HepG2 (cell line): ENCODE data around the gene NME2. TPM values are rescaled to one million over a fixed set of nuclear protein-coding genes. Genes with fewer than 3 reads are reported as not detected.
A peak's percentile ranks its signal among the peaks of the same experiment; 100 is the strongest.

Experiments used
- BORCS8-MEF2B ChIP-seq: sonication (generic); formaldehyde crosslinking; IDR thresholded peaks from 2 replicates; pipeline ENCODE4 v1.8.0; 2022; ENCODE audit warnings: mild to moderate bottlenecking, missing genetic modification reagents
- FOXK2 ChIP-seq: fragments of 450-650 bp; IDR thresholded peaks from 2 replicates; pipeline ENCODE4 v1.6.1; 2016
- FOXO4 ChIP-seq: sonication (generic); formaldehyde crosslinking; conservative IDR thresholded peaks from 2 replicates; pipeline ENCODE4 v1.8.1; 2023; ENCODE audit warnings: missing genetic modification reagents
- GPBP1L1 ChIP-seq: sonication (generic); formaldehyde crosslinking; IDR thresholded peaks from 2 replicates; pipeline ENCODE4 v1.5.0; 2020; ENCODE audit warnings: mild to moderate bottlenecking, missing genetic modification reagents
- HDAC1 ChIP-seq: sonication (generic); formaldehyde crosslinking; IDR thresholded peaks from 2 replicates; pipeline ENCODE4 v1.5.1; 2020; ENCODE audit warnings: mild to moderate bottlenecking, missing genetic modification reagents
- HOMEZ ChIP-seq: IDR thresholded peaks from 2 replicates; pipeline ENCODE4 v1.6.1; 2016; ENCODE audit warnings: low read depth
- JUN ChIP-seq: sonication (generic); formaldehyde crosslinking; IDR thresholded peaks from 2 replicates; pipeline ENCODE4 v1.4.0; 2020; ENCODE audit warnings: mild to moderate bottlenecking, missing genetic modification reagents
- LCORL ChIP-seq, 2 experiments: fragments of 450-650 bp in 1 of 2; sonication (generic) in 1 of 2; formaldehyde crosslinking in 1 of 2; IDR thresholded peaks; 2 replicates each; pipeline versions ENCODE4 v1.5.0 to v1.6.1; 2017 to 2020; ENCODE audit warnings: antibody characterized with exemption in 1 of 2, missing genetic modification reagents in 1 of 2
- MTF1 ChIP-seq: sonication (generic); formaldehyde crosslinking; IDR thresholded peaks from 2 replicates; pipeline ENCODE4 v1.5.0; 2020; ENCODE audit warnings: missing genetic modification reagents
- MZF1 ChIP-seq: sonication (generic); formaldehyde crosslinking; IDR thresholded peaks from 2 replicates; pipeline ENCODE4 v1.8.1; 2023; ENCODE audit warnings: mild to moderate bottlenecking, missing genetic modification reagents, borderline replicate concordance
- NR2F1 ChIP-seq, 2 experiments: fragments of 450-650 bp in 1 of 2; formaldehyde crosslinking in 1 of 2; IDR thresholded peaks; 2 replicates each; pipeline versions ENCODE4 v1.5.0 to v1.6.1; 2016 to 2020; ENCODE audit warnings: mild to moderate bottlenecking in 1 of 2, missing compliant biosample characterization in 1 of 2, missing genetic modification reagents in 1 of 2, moderate library complexity in 1 of 2
- RXRA ChIP-seq: sonication (generic); formaldehyde crosslinking; IDR thresholded peaks from 2 replicates; pipeline ENCODE4 v1.5.1; 2020; ENCODE audit warnings: missing genetic modification reagents
- SIX1 ChIP-seq: sonication (generic); formaldehyde crosslinking; IDR thresholded peaks from 2 replicates; pipeline ENCODE4 v1.4.0; 2020; ENCODE audit warnings: missing genetic modification reagents, borderline replicate concordance
- SP5 ChIP-seq: IDR thresholded peaks from 2 replicates; pipeline ENCODE4 v1.6.1; 2016; ENCODE audit warnings: low read depth, borderline replicate concordance
- TOE1 ChIP-seq: sonication (generic); formaldehyde crosslinking; IDR thresholded peaks from 2 replicates; pipeline ENCODE4 v1.4.0; 2020; ENCODE audit warnings: mild to moderate bottlenecking, missing genetic modification reagents
- ZFP36 ChIP-seq: fragments of 150-350 bp; IDR thresholded peaks from 2 replicates; pipeline ENCODE4 v1.6.1; 2018; ENCODE audit warnings: borderline replicate concordance, low read length, low read depth; ENCODE audit not compliant: partially characterized antibody
- ZFX ChIP-seq: sonication (generic); formaldehyde crosslinking; IDR thresholded peaks from 2 replicates; pipeline ENCODE4 v1.4.0; 2020; ENCODE audit warnings: mild to moderate bottlenecking, low read depth, missing genetic modification reagents, moderate library complexity
- ZNF557 ChIP-seq: sonication (generic); formaldehyde crosslinking; IDR thresholded peaks from 2 replicates; pipeline ENCODE4 v1.4.0; 2020; ENCODE audit warnings: missing genetic modification reagents
- ZNF616 ChIP-seq: sonication (generic); formaldehyde crosslinking; IDR thresholded peaks from 2 replicates; pipeline ENCODE4 v1.5.0; 2020; ENCODE audit warnings: low read depth, mild to moderate bottlenecking, missing genetic modification reagents
- ZNF678 ChIP-seq: sonication (generic); formaldehyde crosslinking; IDR thresholded peaks from 2 replicates; pipeline ENCODE4 v1.4.0; 2020; ENCODE audit warnings: mild to moderate bottlenecking, missing genetic modification reagents
- ZNF790 ChIP-seq: sonication (generic); formaldehyde crosslinking; IDR thresholded peaks from 2 replicates; pipeline ENCODE4 v1.8.0; 2022; ENCODE audit warnings: missing genetic modification reagents, mild to moderate bottlenecking, borderline replicate concordance
- polyA plus RNA-seq, 8 experiments: library from polyadenylated mRNA; depleted of rRNA in 3 of 8; stranded (reverse) in 7 of 8; unstranded in 1 of 8; fragments of >200 nt; fragmentation: Illumina TruSeq in 4 of 8; extraction: Trizol in 4 of 8; gene quantifications; 2 replicates each; pipeline versions ENCODE4 v1.2.1 to v1.2.3, GENCODE V29; 2011 to 2016; ENCODE audit warnings: low read depth in 4 of 8, missing spikeins in 1 of 8, mixed read lengths in 1 of 8; ENCODE audit not compliant: insufficient read depth in 1 of 8
- total RNA-seq, 5 experiments: library from RNA; depleted of rRNA; stranded (reverse); fragments of >200 nt; fragmentation: Illumina TruSeq; extraction: Trizol; gene quantifications; 2 replicates each; pipeline ENCODE4 v1.2.3, GENCODE V29; 2016; ENCODE audit warnings: low read depth in 1 of 5
- TF ChIP-seq, protein P1 (sequence below): sonication (generic); formaldehyde crosslinking; IDR thresholded peaks from 2 replicates; pipeline ENCODE4 v1.5.1; 2020; ENCODE audit warnings: missing genetic modification reagents, mild to moderate bottlenecking, borderline replicate concordance
- TF ChIP-seq, protein P2 (sequence below): sonication (generic); formaldehyde crosslinking; IDR thresholded peaks from 2 replicates; pipeline ENCODE4 v1.4.0; 2020; ENCODE audit warnings: mild to moderate bottlenecking, missing genetic modification reagents

The NME2 gene
- total and polyA plus RNA-seq, 2 of the 13 experiments (the other 11 are each of a cell fraction or from before 2014, with no cell fraction given) = 790 to 1,213 TPM

- TF ChIP-seq ZNF678 (CRISPR knock-in tag) = no peak
- TF ChIP-seq JUN (CRISPR knock-in tag) = no peak
- TF ChIP-seq MZF1 (CRISPR knock-in tag) = no peak
- TF ChIP-seq TOE1 (CRISPR knock-in tag) = no peak
- TF ChIP-seq NR2F1 (CRISPR knock-in tag; IDR thresholded peaks at IDR 0.05) = no peak
- no peak for TF ChIP-seq HOMEZ (CRISPR knock-in tag)
- peak; percentile 32; the same call in 1 of the 2 replicates for TF ChIP-seq BORCS8-MEF2B (CRISPR knock-in tag)
- TF ChIP-seq ZFP36 = no peak
- TF ChIP-seq RXRA = peak; percentile 13; the same call in 1 of the 2 replicates
- TF ChIP-seq ZFX = peak; percentile 42
- TF ChIP-seq ZNF790 = no peak
- no peak for TF ChIP-seq FOXO4 (CRISPR knock-in tag)
- 0 out of 2 replicates have a peak, but pooled peaks have one; percentile 46 for TF ChIP-seq ZNF616 (CRISPR knock-in tag)
- TF ChIP-seq, protein P1, sequence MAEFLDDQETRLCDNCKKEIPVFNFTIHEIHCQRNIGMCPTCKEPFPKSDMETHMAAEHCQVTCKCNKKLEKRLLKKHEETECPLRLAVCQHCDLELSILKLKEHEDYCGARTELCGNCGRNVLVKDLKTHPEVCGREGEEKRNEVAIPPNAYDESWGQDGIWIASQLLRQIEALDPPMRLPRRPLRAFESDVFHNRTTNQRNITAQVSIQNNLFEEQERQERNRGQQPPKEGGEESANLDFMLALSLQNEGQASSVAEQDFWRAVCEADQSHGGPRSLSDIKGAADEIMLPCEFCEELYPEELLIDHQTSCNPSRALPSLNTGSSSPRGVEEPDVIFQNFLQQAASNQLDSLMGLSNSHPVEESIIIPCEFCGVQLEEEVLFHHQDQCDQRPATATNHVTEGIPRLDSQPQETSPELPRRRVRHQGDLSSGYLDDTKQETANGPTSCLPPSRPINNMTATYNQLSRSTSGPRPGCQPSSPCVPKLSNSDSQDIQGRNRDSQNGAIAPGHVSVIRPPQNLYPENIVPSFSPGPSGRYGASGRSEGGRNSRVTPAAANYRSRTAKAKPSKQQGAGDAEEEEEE (CRISPR knock-in tag) = no peak
- no peak for TF ChIP-seq GPBP1L1 (CRISPR knock-in tag)
- TF ChIP-seq SIX1 (CRISPR knock-in tag) = no peak
- TF ChIP-seq MTF1 = no peak
- TF ChIP-seq SP5 (CRISPR knock-in tag) = no peak
- TF ChIP-seq, protein P2, sequence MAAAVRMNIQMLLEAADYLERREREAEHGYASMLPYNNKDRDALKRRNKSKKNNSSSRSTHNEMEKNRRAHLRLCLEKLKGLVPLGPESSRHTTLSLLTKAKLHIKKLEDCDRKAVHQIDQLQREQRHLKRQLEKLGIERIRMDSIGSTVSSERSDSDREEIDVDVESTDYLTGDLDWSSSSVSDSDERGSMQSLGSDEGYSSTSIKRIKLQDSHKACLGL (CRISPR knock-in tag) = peak; percentile 46; the same call in 1 of the 2 replicates
- no peak for TF ChIP-seq ZNF557 (CRISPR knock-in tag)
- TF ChIP-seq HDAC1 (CRISPR knock-in tag) = no peak; the same call in 1 of the 2 replicates
- no peak for TF ChIP-seq LCORL (IDR thresholded peaks at IDR 0.05)
- no peak for TF ChIP-seq LCORL (CRISPR knock-in tag; IDR thresholded peaks at IDR 0.05)
- TF ChIP-seq FOXK2 = no peak
These were observed 45.9 kb upstream of the NME2 start (continued) for GRCh38 chr17:51120357-51120738.
